H7 (cell line): ENCODE measurements around the gene DLK2. TPM values are rescaled to one million over a fixed set of nuclear protein-coding genes. Genes with fewer than 3 reads are reported as not detected.

Source experiments
- DNase-seq: peaks from one replicate; pipeline ENCODE4 v3.0.0; 2012
- H3K27me3 ChIP-seq: 2 replicates; pipeline ENCODE4 v1.6.0; 2011; ENCODE audit warnings: mild to moderate bottlenecking, low read length; ENCODE audit not compliant: control insufficient read depth, insufficient read depth
- H3K36me3 ChIP-seq: replicated peaks from 2 replicates; pipeline ENCODE4 v1.5.1; 2011; ENCODE audit warnings: low read length; ENCODE audit not compliant: control insufficient read depth, insufficient read depth
- H3K4me3 ChIP-seq: 2 replicates; pipeline ENCODE4 v1.5.1; 2011; ENCODE audit warnings: low read depth, mild to moderate bottlenecking, control low read depth, low read length, moderate library complexity; ENCODE audit not compliant: insufficient read depth
- total RNA-seq: library from RNA; depleted of rRNA; stranded (reverse); fragments of >200 nt; shearing (Covaris generic); gene quantifications from 2 replicates; pipeline ENCODE4 v1.2.3, GENCODE V29; 2014

DLK2 gene
- total RNA-seq, 1 experiment from 2014 or later, result 0.42 TPM

DNA sequence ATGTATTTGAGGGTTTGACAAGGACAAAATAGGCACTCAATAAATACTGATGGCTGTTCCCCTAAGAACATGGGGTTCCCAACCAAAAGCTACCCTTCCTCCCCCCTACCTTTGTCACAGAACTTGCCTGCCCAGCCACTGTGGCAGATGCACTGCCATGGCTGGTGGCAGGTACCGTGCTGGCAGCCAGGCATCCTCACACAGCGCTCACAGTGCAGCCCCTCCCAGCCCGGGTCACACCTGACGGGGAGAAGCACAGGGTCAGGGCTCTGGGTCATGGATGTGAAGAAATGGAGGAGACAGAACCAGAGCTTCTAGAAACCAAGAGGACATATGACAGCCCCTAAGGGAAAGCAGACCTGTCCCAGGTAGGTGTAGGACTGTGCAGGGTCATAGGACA, 2.5 kb downstream of the DLK2 start:
- peaks cover 22% of the 10 kb centered on the region for H3K27me3 ChIP-seq
- peaks cover 8% of the 10 kb centered on the region for H3K36me3 ChIP-seq
- no peak overlapping the region for H3K4me3 ChIP-seq
- peak; percentile 23 for DNase-seq

DNA sequence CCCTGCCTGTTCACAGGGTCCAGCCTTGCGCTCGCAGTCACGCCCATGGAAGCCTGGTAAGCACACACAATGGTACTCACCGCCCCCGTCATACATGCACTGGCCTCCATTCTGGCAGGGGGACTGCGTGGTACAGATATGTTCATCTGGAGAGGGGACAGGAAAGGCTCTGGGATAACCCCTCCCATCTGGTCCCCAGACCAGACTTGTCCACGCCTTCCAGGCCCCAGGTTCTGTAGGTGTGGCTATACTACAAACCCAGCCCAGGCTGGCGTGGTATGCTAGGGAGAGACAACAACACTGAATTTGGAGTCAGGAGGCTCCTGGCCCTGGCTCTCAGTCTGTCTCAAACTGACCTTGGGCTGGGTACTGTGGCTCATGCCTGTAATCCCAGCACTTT, 3.4 kb downstream of the DLK2 start:
- DNase-seq, result peak; percentile 10
- peaks cover 11% of the 10 kb centered on the region for H3K36me3 ChIP-seq
- peaks cover 21% of the 10 kb centered on the region for H3K27me3 ChIP-seq
- H3K4me3 ChIP-seq, result no peak overlapping the region

DNA sequence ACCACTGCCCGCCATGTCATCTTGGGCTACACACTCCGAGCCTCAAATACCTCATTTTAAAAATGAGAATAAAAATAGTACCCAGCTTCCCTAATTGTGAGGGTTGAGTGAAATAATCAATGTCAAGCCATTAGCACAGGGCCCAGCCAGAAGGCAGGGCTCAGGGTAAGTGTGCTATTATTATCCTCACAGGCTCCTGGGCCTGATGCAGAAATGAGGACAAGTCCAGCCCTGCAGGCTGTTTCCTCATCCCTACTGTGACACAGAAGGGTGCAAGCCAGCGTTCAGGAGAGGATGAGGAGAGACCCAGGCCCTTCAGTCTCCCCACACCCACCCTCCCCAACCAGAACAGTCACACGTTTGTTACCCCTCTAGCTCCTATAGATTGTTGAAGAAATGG, 4.0 kb downstream of the DLK2 start:
- peaks cover 11% of the 10 kb centered on the region for H3K36me3 ChIP-seq
- DNase-seq, result peak; percentile 17
- peaks cover 15% of the 10 kb centered on the region for H3K27me3 ChIP-seq
- H3K4me3 ChIP-seq, result no peak overlapping the region

DNA sequence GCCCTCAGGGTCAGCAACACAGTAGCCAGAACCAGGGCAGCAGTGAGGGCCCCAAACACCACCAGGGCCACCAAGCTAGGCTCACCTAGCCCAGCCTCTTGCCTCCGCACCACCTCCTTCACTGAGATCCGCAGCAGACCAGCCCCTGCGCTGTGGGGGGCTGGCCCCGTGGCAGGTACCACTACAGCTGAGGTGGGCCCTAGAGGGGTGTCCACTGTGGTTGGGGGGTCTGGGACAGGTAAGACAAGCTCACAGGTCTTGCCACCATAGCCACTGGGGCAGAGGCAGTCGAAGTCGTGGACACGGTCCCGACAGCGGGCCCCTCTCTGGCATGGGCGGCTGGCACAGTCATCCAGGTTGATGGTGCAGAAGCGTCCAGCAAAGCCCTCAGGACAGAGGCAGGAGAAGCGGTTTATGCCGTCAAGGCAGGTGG, 4.6 kb downstream of the DLK2 start:
- Histone ChIP-seq H3K36me3 (peaks cover 11% of the 10 kb centered on the region), H3K4me3 (no peak overlapping the region), H3K27me3 (peaks cover 9% of the 10 kb centered on the region)
- peak; percentile 24 for DNase-seq

DNA sequence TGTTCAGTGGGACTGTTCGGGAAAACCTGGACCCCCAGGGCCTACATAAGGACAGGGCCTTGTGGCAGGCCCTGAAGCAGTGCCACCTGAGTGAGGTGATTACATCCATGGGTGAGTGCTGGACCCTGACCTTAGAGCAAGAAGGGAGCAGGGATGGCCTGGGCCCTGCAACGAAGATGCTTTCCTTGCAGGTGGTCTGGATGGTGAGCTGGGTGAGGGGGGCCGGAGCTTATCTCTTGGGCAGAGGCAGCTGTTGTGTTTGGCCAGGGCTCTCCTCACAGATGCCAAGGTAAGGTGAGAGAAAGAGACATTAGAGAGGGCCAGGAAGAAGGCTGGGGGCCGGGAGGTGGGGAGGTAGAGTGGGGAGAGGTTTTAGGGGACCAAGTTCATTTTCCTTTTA, 6.4 kb downstream of the DLK2 start:
- peak; percentile 16 for DNase-seq
- Histone ChIP-seq H3K4me3 (no peak overlapping the region), H3K27me3 (no peaks in the 10 kb centered on the region)

DNA sequence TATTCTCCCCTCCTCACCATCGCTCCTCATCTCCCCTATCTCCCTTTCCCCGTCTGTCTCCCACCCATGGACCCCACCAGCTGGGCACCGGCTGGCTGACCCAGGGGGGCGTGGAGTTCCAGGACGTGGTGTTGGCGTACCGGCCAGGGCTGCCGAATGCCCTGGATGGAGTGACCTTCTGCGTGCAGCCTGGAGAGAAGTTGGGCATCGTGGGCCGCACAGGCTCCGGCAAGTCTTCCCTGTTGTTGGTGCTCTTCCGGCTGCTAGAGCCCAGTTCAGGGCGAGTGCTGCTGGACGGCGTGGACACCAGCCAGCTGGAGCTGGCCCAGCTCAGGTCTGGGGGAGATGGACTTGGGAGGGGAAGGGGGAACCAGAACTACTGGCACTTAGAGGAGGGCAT, 7.7 kb downstream of the DLK2 start:
- H3K4me3 ChIP-seq, result no peak overlapping the region
- DNase-seq, result peak; percentile 32
- H3K27me3 ChIP-seq, result no peaks in the 10 kb centered on the region
- peaks cover 15% of the 10 kb centered on the region for H3K36me3 ChIP-seq

More for the DNA sequence above, 6.4 kb downstream of the DLK2 start:
- peaks cover 13% of the 10 kb centered on the region for H3K36me3 ChIP-seq

DNA sequence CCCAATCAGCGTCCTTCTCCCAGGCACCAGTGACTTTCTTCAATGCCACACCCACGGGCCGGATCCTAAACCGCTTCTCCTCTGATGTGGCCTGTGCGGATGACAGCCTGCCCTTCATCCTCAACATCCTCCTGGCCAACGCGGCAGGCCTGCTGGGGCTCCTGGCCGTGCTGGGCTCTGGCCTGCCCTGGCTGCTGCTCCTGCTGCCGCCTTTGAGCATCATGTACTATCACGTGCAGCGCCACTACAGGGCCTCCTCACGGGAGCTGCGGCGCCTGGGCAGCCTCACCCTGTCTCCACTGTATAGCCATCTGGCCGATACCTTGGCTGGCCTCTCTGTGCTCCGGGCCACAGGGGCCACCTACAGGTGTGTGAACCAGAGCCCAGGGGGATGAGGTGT, 9.8 kb downstream of the DLK2 start:
- Histone ChIP-seq H3K36me3 (peaks cover 15% of the 10 kb centered on the region), H3K4me3 (no peak overlapping the region), H3K27me3 (no peaks in the 10 kb centered on the region)
- DNase-seq, result peak; percentile 40

DNA sequence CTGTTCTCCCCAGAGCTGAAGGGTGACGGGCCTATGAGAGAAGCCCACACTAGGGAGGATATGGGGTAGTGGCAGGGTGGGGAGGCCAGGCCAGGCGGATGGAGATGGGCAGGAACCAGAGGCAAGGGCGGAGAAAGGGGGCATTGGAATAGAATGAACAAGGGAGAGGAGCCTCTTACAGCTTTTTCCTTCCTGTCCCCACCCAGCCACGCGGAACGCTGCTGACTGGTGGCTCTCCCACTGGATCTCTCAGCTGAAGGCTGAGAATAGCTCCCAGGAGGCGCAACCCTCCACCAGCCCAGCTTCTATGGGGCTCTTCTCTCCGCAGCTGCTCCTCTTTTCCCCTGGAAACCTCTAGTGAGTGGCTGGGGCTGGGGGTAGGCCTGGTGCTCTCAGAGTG, 10.8 kb downstream of the DLK2 start:
- no peak for DNase-seq
- no peaks in the 10 kb centered on the region for H3K27me3 ChIP-seq
- peaks cover 15% of the 10 kb centered on the region for H3K36me3 ChIP-seq
- no peak overlapping the region for H3K4me3 ChIP-seq

DNA sequence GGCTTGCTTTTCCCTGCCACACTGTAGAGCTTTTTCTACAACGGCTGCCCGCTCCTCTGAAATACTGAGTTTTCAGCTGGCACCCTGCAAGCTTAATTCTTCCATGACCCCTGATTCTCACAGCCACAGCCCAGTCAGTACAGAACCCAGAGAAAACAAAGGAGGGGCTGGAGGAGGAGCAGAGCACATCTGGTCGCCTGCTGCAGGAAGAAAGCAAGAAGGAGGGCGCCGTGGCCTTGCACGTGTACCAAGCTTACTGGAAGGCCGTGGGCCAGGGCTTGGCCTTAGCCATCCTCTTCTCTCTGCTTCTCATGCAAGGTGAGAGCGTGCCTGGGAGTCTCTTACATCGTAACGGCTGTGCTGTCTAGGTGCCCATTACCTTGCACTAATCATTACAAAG, 11.3 kb downstream of the DLK2 start:
- H3K4me3 ChIP-seq, result no peak overlapping the region
- peaks cover 13% of the 10 kb centered on the region for H3K36me3 ChIP-seq
- H3K27me3 ChIP-seq, result no peaks in the 10 kb centered on the region
- peak; percentile 14 for DNase-seq

DNA sequence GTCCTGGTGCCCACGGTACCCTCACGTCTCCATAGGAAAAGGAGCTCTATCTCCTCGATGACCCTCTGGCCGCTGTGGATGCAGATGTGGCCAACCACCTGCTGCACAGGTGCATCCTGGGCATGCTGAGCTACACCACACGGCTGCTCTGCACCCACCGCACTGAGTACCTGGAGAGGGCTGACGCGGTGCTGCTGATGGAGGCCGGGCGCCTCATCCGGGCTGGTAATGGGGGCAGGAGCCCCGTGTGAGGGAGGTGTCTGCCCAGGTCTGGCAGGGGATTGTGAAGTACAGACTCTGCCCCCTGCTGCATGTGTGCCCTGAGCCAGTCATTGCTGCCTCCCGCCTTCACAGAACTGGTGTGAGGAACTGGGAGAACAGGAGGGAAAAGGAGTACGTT, 12.4 kb downstream of the DLK2 start:
- Histone ChIP-seq H3K36me3 (peaks cover 8% of the 10 kb centered on the region), H3K27me3 (no peaks in the 10 kb centered on the region), H3K4me3 (no peak overlapping the region)
- DNase-seq, result peak; percentile 24

DNA sequence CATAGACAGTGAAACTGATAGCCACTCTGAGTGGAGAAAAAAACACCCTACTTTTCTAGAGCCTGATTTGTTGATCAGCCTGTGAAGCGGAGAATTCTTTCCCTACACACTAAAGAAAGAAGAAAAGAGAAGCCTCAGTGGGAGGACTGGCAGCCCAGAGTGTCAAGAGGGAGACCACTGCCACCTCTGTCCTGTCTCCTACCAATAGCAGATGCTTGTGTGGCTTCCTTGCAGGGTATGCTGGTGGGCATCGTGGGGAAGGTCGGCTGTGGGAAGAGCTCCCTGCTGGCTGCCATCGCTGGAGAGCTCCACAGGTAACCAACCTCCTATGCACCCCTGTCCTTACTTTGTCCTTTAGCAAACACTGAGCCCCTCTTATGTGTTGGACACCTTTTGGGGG, 17.6 kb downstream of the DLK2 start:
- no peak overlapping the region for H3K4me3 ChIP-seq
- no peaks in the 10 kb centered on the region for H3K27me3 ChIP-seq
- no peak for DNase-seq
- H3K36me3 ChIP-seq, result no peaks in the 10 kb centered on the region; the same call in 1 of the 2 replicates

DNA sequence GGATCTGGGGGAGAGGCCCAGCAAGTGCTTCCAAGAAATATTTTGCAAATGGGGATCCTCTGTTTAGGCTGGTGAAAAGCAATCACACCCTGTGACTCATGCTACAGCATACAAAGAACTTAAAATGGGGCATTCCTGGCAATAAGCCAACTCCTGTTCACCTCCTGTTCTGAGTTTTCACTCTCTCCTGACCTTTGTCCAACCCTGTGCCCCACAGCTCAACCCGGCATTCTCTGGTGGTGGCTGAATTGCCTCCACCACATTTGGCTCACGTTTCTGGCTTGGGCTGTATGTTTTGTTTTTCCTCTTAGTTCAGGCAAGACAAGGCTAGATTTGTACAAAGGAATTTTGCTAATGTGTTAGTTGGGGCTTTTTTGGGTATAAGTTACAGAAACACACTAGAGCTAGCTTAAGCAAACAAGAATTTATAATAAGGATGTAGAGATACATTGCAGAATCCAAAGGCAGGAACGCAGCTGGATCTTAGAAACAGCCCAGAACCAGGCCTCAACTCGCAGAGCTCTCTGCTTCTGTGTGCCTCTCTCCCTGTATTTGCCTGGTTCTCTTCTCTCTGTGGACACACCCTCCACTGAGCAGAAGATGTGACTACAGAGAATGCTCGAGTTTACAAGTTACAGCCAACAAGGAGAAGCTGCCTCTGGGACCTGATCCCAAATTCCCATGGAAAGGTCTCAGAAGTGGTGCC, 18.6 kb downstream of the DLK2 start:
- Histone ChIP-seq H3K4me3 (no peak overlapping the region), H3K27me3 (no peaks in the 10 kb centered on the region), H3K36me3 (no peaks in the 10 kb centered on the region; the same call in 1 of the 2 replicates)
- no peak for DNase-seq

DNA sequence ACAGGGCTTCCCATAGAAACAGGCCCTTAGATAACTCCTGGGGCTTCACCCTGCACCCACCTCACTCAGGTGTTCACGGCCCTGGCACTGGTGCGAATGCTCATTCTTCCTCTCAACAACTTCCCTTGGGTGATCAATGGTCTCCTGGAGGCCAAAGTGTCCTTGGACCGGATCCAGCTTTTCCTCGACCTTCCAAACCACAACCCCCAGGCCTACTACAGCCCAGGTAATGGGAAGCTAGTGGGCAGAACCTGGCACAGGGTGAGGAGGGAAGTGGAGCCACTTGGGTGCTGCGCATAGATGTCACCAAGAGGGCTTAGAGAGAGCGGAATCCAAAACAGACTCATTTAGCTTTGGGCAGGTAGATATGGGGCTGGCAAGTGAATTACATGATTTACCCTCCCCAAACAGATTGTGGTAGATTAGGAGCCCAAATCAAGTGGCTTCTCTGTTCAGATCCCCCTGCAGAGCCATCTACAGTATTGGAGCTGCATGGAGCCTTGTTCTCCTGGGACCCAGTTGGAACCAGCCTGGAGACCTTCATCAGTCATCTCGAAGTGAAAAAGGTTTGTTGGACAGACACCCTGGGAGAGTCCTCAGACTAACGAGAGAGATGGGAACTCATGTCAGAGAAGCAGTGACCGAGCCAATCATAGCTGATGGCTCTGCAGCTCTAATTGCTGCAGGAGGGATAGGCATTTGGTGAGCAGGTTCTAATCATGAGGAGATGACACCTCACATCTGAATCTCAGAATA, 19.5 kb downstream of the DLK2 start:
- no peaks in the 10 kb centered on the region for H3K36me3 ChIP-seq
- no peaks in the 10 kb centered on the region for H3K27me3 ChIP-seq
- no peak overlapping the region for H3K4me3 ChIP-seq
- DNase-seq, result no peak

DNA sequence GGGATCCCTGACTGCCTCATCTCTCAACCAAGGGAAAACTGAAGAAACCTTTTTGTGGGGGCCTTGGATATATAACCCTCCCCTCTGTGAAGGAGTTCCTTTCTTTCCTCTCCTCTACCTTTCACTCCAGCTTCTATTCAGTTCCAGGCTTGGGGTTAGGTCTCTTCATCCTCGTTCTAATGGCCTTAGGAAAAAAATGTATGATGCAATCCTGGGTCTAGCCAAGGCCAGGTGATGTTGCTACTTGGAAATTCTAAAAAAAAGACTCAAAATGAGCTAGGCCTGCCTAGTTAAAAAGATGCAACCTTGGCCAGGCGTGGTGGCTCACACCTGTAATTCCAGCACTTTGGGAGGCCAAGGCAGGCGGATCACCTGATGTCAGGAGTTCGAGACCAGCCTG, 20.4 kb downstream of the DLK2 start:
- no peaks in the 10 kb centered on the region for H3K27me3 ChIP-seq
- no peak for DNase-seq
- H3K36me3 ChIP-seq, result no peaks in the 10 kb centered on the region
- no peak overlapping the region for H3K4me3 ChIP-seq
